ENCODE results near the gene PLA2G2C.

The PLA2G2C gene

GRCh38 chr1:20178634-20179370, 7.5 kb downstream of the PLA2G2C start:
- H3K27me3 ChIP-seq (ENCODE audit: control insufficient read depth, insufficient read depth, low read length, poor library complexity, severe bottlenecking), result peaks cover 4% of the 10 kb centered on the region
- 81 to 87% methylated on average over 13 of the region's 13 CpGs for WGBS, 2 experiments
- H3K36me3 ChIP-seq (ENCODE audit: control insufficient read depth, insufficient read depth, low read length), result no peaks in the 10 kb centered on the region
- H3K27ac ChIP-seq (ENCODE audit: insufficient read depth, low read depth, low read length, poor library complexity, severe bottlenecking), result no peak overlapping the region
- no peak overlapping the region for H3K4me3 ChIP-seq (ENCODE audit: insufficient read depth, low read depth, low read length)
- H3K4me1 ChIP-seq (ENCODE audit: control insufficient read depth, insufficient read depth, low read length), result no peaks in the 10 kb centered on the region
- no peaks in the 10 kb centered on the region for H3K9me3 ChIP-seq (ENCODE audit: control insufficient read depth, low read length)

DNA sequence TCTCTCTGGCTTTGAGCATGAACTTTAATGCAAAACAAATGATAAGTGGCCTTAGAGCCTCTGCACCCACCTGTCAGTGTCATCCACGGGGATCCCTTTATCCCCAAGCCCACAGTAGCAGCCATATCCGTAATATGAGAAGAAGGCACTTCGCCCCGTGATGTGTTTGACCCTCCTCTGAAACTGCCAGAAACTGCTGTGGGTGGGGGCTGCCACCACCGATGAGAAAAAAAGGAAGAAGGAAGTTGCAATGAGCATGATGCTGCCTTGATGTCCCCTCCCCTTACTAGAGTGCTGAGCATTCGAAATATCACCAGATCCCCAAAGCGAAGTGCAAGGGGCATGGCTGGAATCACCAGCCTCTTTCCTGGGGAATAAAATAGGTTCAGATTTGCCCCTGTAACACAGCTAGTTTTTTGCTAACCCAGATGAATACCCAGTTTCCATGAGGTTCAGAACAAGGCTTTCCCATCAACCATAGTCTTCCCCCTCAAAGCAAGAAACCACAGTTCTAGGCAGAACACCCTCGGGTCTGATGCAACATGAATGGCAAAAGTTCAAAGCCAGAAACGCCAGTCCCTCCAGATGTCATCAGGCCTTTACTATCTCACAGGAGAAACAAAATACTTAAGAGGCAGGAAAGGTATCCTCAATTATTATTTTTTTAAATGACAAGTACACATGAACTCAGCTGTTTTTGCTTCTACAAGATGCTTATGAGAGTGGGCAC, 11.2 kb downstream of the PLA2G2C start:
- Histone ChIP-seq H3K9me3 (ENCODE audit: control insufficient read depth, low read length) (no peaks in the 10 kb centered on the region), H3K27ac (ENCODE audit: insufficient read depth, low read depth, low read length, poor library complexity, severe bottlenecking) (no peak overlapping the region), H3K36me3 (ENCODE audit: control insufficient read depth, insufficient read depth, low read length) (no peaks in the 10 kb centered on the region), H3K4me3 (ENCODE audit: insufficient read depth, low read depth, low read length) (no peak overlapping the region), H3K27me3 (ENCODE audit: control insufficient read depth, insufficient read depth, low read length, poor library complexity, severe bottlenecking) (no peaks in the 10 kb centered on the region), H3K4me1 (ENCODE audit: control insufficient read depth, insufficient read depth, low read length) (no peaks in the 10 kb centered on the region)
- WGBS, 2 experiments, result 83 to 87% methylated on average over 9 of the region's 9 CpGs

GRCh38 chr1:20172033-20172590, 14.2 kb downstream of the PLA2G2C start:
- Histone ChIP-seq H3K36me3 (ENCODE audit: control insufficient read depth, insufficient read depth, low read length) (no peaks in the 10 kb centered on the region), H3K9me3 (ENCODE audit: control insufficient read depth, low read length) (no peaks in the 10 kb centered on the region), H3K27ac (ENCODE audit: insufficient read depth, low read depth, low read length, poor library complexity, severe bottlenecking) (no peak overlapping the region), H3K27me3 (ENCODE audit: control insufficient read depth, insufficient read depth, low read length, poor library complexity, severe bottlenecking) (no peaks in the 10 kb centered on the region), H3K4me1 (ENCODE audit: control insufficient read depth, insufficient read depth, low read length) (peaks cover 6% of the 10 kb centered on the region), H3K4me3 (ENCODE audit: insufficient read depth, low read depth, low read length) (no peak overlapping the region)
- WGBS, 2 experiments, result 91 to 96% methylated on average over 12 of the region's 12 CpGs

DNA sequence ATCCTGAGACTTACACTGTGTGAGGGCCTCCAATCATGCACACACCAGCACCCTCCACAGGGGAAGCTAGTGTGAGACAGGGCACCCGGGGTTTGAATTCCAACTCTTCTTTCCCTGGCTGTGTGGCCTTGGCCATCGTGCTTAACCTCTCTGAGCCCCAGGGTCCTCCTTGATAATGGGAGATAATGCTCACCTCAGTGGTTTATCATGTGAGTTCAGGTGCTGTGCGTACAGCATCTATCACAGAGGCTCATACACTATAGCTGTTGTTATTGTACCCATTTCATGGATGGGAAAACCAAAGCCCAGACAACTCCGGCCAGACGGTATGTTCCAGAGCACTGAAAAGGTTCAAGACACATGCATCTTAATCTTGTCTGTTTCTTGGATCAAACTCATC, 16.4 kb downstream of the PLA2G2C start:
- Histone ChIP-seq H3K9me3 (ENCODE audit: control insufficient read depth, low read length) (no peaks in the 10 kb centered on the region), H3K4me3 (ENCODE audit: insufficient read depth, low read depth, low read length) (no peak overlapping the region), H3K36me3 (ENCODE audit: control insufficient read depth, insufficient read depth, low read length) (no peaks in the 10 kb centered on the region), H3K27me3 (ENCODE audit: control insufficient read depth, insufficient read depth, low read length, poor library complexity, severe bottlenecking) (no peaks in the 10 kb centered on the region), H3K27ac (ENCODE audit: insufficient read depth, low read depth, low read length, poor library complexity, severe bottlenecking) (no peak overlapping the region), H3K4me1 (ENCODE audit: control insufficient read depth, insufficient read depth, low read length) (peaks cover 6% of the 10 kb centered on the region)
- WGBS, 2 experiments, result 92 to 94% methylated on average over 5 of the region's 5 CpGs

- 82 to 83% methylated on average over 9 of the region's 9 CpGs for WGBS, 2 experiments
- Histone ChIP-seq H3K27ac (ENCODE audit: insufficient read depth, low read depth, low read length, poor library complexity, severe bottlenecking) (no peak overlapping the region), H3K27me3 (ENCODE audit: control insufficient read depth, insufficient read depth, low read length, poor library complexity, severe bottlenecking) (no peaks in the 10 kb centered on the region), H3K4me3 (ENCODE audit: insufficient read depth, low read depth, low read length) (no peak overlapping the region), H3K36me3 (ENCODE audit: control insufficient read depth, insufficient read depth, low read length) (no peaks in the 10 kb centered on the region), H3K4me1 (ENCODE audit: control insufficient read depth, insufficient read depth, low read length) (peaks cover 6% of the 10 kb centered on the region), H3K9me3 (ENCODE audit: control insufficient read depth, low read length) (no peaks in the 10 kb centered on the region)
Measured at GRCh38 chr1:20168564-20169491, 17.5 kb downstream of the PLA2G2C start.

DNA sequence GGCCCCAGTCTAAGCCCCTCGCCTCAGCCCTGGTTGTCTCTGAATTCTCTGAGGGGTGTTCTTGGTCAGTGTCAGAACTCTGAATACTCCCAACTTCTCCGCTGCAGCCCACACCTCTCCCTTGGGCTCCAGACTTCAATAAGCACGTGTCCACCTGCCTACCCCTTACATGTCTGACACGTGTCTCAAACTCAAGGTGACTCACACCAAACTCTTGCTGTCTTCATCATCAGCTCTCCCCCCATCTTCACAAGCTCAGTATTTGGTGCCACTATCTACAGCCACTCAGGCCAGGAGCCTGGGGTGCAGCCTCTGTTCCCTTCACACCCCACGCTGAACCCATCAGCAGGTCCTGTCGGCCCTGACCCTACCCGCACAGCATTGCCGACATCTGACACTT, 19.2 kb downstream of the PLA2G2C start:
- no peaks in the 10 kb centered on the region for H3K36me3 ChIP-seq (ENCODE audit: control insufficient read depth, insufficient read depth, low read length)
- H3K4me3 ChIP-seq (ENCODE audit: insufficient read depth, low read depth, low read length), result no peak overlapping the region
- 85 to 86% methylated on average over 8 of the region's 8 CpGs for WGBS, 2 experiments
- H3K27ac ChIP-seq (ENCODE audit: insufficient read depth, low read depth, low read length, poor library complexity, severe bottlenecking), result no peak overlapping the region
- H3K4me1 ChIP-seq (ENCODE audit: control insufficient read depth, insufficient read depth, low read length), result peaks cover 6% of the 10 kb centered on the region
- H3K9me3 ChIP-seq (ENCODE audit: control insufficient read depth, low read length), result no peaks in the 10 kb centered on the region
- no peaks in the 10 kb centered on the region for H3K27me3 ChIP-seq (ENCODE audit: control insufficient read depth, insufficient read depth, low read length, poor library complexity, severe bottlenecking)

GRCh38 chr1:20166051-20166450, 20.3 kb downstream of the PLA2G2C start:
- WGBS, 2 experiments, result 87% methylated on average over 17 of the region's 17 CpGs

GRCh38 chr1:20165522-20165951, 20.8 kb downstream of the PLA2G2C start:
- Histone ChIP-seq H3K9me3 (ENCODE audit: control insufficient read depth, low read length) (no peaks in the 10 kb centered on the region), H3K4me3 (ENCODE audit: insufficient read depth, low read depth, low read length) (no peak overlapping the region), H3K36me3 (ENCODE audit: control insufficient read depth, insufficient read depth, low read length) (no peaks in the 10 kb centered on the region), H3K4me1 (ENCODE audit: control insufficient read depth, insufficient read depth, low read length) (peaks cover 6% of the 10 kb centered on the region), H3K27ac (ENCODE audit: insufficient read depth, low read depth, low read length, poor library complexity, severe bottlenecking) (no peak overlapping the region), H3K27me3 (ENCODE audit: control insufficient read depth, insufficient read depth, low read length, poor library complexity, severe bottlenecking) (no peaks in the 10 kb centered on the region)
- WGBS, 2 experiments, result 87 to 89% methylated on average over 16 of the region's 16 CpGs

More at GRCh38 chr1:20166051-20166450, 20.3 kb downstream of the PLA2G2C start:
- Histone ChIP-seq H3K27ac (ENCODE audit: insufficient read depth, low read depth, low read length, poor library complexity, severe bottlenecking) (no peak overlapping the region), H3K9me3 (ENCODE audit: control insufficient read depth, low read length) (no peaks in the 10 kb centered on the region), H3K4me3 (ENCODE audit: insufficient read depth, low read depth, low read length) (no peak overlapping the region), H3K4me1 (ENCODE audit: control insufficient read depth, insufficient read depth, low read length) (peaks cover 6% of the 10 kb centered on the region), H3K27me3 (ENCODE audit: control insufficient read depth, insufficient read depth, low read length, poor library complexity, severe bottlenecking) (no peaks in the 10 kb centered on the region), H3K36me3 (ENCODE audit: control insufficient read depth, insufficient read depth, low read length) (no peaks in the 10 kb centered on the region)

- peaks cover 6% of the 10 kb centered on the region for H3K4me1 ChIP-seq (ENCODE audit: control insufficient read depth, insufficient read depth, low read length)
- no peaks in the 10 kb centered on the region for H3K27me3 ChIP-seq (ENCODE audit: control insufficient read depth, insufficient read depth, low read length, poor library complexity, severe bottlenecking)
- no peak overlapping the region for H3K27ac ChIP-seq (ENCODE audit: insufficient read depth, low read depth, low read length, poor library complexity, severe bottlenecking)
- 91 to 92% methylated on average over 15 of the region's 15 CpGs for WGBS, 2 experiments
- no peaks in the 10 kb centered on the region for H3K36me3 ChIP-seq (ENCODE audit: control insufficient read depth, insufficient read depth, low read length)
- no peaks in the 10 kb centered on the region for H3K9me3 ChIP-seq (ENCODE audit: control insufficient read depth, low read length)
- H3K4me3 ChIP-seq (ENCODE audit: insufficient read depth, low read depth, low read length), result no peak overlapping the region
Measured at GRCh38 chr1:20164694-20165202, 21.6 kb downstream of the PLA2G2C start.
